ENCODE results near the gene PRRT1B. TPM values are rescaled to one million over a fixed set of nuclear protein-coding genes. Genes with fewer than 3 reads are reported as not detected.
"Not testable (repeated sequence)": the region's sequence is repeated elsewhere in the genome, so short reads cannot be mapped to it uniquely, and the experiment has no call there.

The PRRT1B gene
- total RNA-seq, 1 donor = not detected

GRCh38 chr9:131539223-131539923 lies 6.0 kb upstream of the PRRT1B start:
- no peak for DNase-seq (ENCODE audit: low read depth)
- no peak overlapping the region for H3K4me3 ChIP-seq (ENCODE audit: low read depth, low read length)
- no peak for TF ChIP-seq CTCF (IDR thresholded peaks at IDR 0.05; ENCODE audit: insufficient read depth, low read length)

DNA sequence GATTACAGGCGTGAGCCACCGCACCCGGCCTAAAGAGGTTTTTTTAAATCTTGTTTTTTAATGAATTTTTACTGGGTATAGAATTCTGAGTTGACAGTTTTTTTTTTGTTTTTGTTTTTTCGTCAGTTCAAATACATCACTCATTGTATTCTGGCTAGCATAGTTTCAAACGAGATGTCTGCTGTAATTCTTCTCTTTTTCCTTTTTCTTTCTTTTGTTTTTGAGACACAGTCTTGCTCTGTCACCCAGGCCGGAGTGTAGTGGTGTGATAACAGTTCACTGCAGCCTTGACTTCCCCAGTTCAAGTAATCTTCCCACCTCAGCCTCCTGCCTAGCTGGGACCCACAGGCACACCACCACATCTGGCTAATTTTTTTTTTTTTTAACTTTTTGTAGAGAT lies 2.2 kb upstream of the PRRT1B start:
- no peak for TF ChIP-seq CTCF (IDR thresholded peaks at IDR 0.05; ENCODE audit: insufficient read depth, low read length)
- no peak overlapping the region for H3K4me3 ChIP-seq (ENCODE audit: low read depth, low read length)
- DNase-seq (ENCODE audit: low read depth) = no peak

GRCh38 chr9:131545786-131546335 lies 538 bp downstream of the PRRT1B start:
- TF ChIP-seq CTCF (IDR thresholded peaks at IDR 0.05; ENCODE audit: insufficient read depth, low read length) = no peak
- no peak overlapping the region for H3K4me3 ChIP-seq (ENCODE audit: low read depth, low read length)
- DNase-seq (ENCODE audit: low read depth) = no peak

DNA sequence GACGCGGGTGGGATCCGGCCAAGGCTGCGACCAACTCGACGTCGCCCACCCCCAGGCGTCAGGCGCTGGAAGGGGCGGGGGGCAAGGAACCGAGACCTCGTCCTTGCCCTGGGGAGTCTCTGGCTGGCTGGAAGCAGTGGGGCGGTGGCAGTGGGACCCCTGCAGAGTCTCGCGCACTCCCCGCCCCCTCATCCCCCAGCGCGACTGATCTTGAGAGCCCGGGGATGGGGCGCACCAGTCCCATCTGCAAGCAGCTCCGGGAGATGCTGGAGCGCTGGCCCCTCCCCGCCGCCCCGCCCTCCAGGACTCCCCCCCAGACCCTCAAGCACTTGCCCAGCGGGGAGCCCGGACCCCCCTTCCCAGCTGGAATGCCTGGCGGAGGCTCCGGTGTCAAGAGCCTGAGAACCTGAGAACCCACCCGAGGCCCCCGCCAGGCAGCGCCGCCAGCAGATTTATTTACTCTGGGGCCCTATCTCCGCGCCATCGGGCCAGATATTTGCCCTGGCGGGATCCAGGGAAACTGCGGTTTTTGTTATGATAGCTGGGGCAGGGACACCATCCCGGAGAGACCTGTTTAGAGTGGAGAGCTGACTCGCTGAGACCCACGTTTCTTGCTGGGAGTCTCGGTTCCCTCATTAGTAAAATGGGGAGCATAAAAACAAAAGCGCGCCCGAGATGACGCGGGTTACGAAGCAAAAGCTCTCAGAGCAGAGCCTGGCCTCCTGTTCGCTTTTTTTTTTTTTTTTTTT lies 1.2 kb downstream of the PRRT1B start:
- H3K4me3 ChIP-seq (ENCODE audit: low read depth, low read length) = peak overlapping the region; percentile 42
- peak; percentile 29 for TF ChIP-seq CTCF (IDR thresholded peaks at IDR 0.05; ENCODE audit: insufficient read depth, low read length)
- DNase-seq (ENCODE audit: low read depth) = no peak

DNA sequence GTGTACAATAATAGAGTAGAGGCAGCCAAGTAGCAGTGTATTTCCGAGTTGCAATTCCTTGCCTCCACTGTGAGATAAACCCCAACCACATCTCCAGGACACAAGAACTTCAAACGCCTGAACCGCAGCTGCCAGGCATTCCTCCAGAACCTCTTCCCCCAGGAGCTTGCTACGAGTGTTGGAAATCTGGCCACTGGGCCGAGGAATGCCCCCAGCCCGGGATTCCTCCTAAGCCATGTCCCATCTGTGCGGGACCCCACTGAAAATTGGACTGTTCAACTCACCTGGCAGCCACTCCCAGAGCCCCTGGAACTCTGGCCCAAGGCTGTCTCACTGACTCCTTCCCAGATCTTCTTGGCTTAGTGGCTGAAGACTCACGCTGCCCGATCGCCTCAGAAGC lies 3.9 kb downstream of the PRRT1B start:
- not testable (repeated sequence) for H3K4me3 ChIP-seq (ENCODE audit: low read depth, low read length); DNase-seq (ENCODE audit: low read depth)

DNA sequence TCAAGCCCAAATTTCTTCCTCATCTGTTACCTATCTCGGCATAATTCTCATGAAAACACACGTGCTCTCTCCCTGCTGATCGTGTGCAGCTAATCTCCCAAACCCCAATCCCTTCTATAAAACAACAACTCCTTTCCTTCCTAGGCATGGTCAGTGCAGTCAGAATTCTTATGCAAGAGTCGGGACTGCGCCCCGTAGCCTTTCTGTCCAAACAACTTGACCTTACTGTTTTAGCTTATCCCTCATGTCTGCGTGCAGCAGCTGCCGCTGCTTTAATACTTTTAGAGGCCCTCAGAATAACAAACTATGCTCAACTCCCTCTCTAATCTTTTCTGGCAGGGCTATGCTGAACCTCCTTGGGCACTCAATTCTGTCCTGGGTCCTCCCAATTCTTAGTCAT lies 5.1 kb downstream of the PRRT1B start:
- not testable (repeated sequence) for H3K4me3 ChIP-seq (ENCODE audit: low read depth, low read length); DNase-seq (ENCODE audit: low read depth)

GRCh38 chr9:131552030-131552429 lies 6.7 kb downstream of the PRRT1B start:
- no peak overlapping the region for H3K4me3 ChIP-seq (ENCODE audit: low read depth, low read length)
- no peak for TF ChIP-seq CTCF (IDR thresholded peaks at IDR 0.05; ENCODE audit: insufficient read depth, low read length)
- no peak for DNase-seq (ENCODE audit: low read depth)
